MM.1S (cell line): ENCODE data around the gene GAS7.

Experiments used
- CTCF ChIP-seq: fragments of 300-600 bp; sonication (generic); IDR thresholded peaks from 2 replicates; pipeline ENCODE4 v1.5.1; 2016; ENCODE audit warnings: antibody characterized with exemption, low read length, mixed read lengths
- EZH2phosphoT487 ChIP-seq: fragments of 300-600 bp; sonication (generic); IDR thresholded peaks from 2 replicates; pipeline ENCODE4 v1.6.1; 2018; ENCODE audit warnings: antibody characterized with exemption, low read length

DNA sequence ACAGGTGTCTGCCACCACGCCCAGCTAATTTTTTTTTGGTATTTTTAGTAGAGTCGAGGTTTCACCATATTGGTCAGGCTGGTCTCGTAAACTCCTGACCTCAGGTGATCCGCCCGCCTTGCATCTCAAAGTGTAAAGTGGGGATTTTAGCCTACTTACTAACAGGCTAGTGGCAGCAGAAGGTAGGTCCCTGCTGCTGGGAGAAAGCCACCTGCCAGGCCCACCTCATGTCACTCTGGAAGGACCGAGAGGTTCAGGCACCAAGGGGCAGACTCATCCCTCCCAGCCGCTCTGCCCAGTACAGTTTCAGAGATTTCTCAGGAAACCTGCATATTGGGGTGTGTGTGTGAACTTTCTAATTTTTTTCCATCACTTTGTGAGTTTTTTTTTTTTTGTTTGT, 291.3 kb downstream of the GAS7 start:
- no peak for TF ChIP-seq CTCF
- TF ChIP-seq EZH2phosphoT487: no peak
